Measurements from ENCODE around the gene CFAP210.

DNA sequence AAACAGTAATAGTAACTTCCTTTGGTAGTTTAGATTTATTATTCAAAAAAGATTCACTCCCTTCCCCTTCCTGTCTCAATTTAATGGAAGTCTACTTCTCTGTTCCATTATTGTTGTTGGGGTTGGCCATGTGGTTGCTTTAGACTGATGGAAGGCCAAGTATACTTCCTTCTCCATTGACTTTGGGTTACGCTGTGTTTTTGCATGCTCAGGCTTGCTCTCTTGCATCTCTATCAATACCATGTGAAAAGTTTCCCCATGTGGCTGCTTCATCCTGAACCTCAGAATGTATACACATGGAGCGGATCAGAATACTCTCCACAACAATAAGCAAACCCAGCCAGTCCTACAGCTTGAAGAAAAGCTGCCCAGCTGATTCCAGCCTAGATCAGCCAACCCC is 20.3 kb downstream of the CFAP210 start:
- no peak for TF ChIP-seq NR2C2 (CRISPR knock-in tag; IDR thresholded peaks at IDR 0.05)
- TF ChIP-seq, protein P1, sequence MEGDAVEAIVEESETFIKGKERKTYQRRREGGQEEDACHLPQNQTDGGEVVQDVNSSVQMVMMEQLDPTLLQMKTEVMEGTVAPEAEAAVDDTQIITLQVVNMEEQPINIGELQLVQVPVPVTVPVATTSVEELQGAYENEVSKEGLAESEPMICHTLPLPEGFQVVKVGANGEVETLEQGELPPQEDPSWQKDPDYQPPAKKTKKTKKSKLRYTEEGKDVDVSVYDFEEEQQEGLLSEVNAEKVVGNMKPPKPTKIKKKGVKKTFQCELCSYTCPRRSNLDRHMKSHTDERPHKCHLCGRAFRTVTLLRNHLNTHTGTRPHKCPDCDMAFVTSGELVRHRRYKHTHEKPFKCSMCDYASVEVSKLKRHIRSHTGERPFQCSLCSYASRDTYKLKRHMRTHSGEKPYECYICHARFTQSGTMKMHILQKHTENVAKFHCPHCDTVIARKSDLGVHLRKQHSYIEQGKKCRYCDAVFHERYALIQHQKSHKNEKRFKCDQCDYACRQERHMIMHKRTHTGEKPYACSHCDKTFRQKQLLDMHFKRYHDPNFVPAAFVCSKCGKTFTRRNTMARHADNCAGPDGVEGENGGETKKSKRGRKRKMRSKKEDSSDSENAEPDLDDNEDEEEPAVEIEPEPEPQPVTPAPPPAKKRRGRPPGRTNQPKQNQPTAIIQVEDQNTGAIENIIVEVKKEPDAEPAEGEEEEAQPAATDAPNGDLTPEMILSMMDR (IDR thresholded peaks at IDR 0.05), result no peak
- TF ChIP-seq ESRRA (CRISPR knock-in tag; IDR thresholded peaks at IDR 0.05; ENCODE audit: borderline replicate concordance), result no peak
- TF ChIP-seq ZNF423 (CRISPR knock-in tag; IDR thresholded peaks at IDR 0.05), result no peak
- TF ChIP-seq PRRX2 (CRISPR knock-in tag; IDR thresholded peaks at IDR 0.05), result no peak
- TF ChIP-seq CREM (CRISPR knock-in tag; IDR thresholded peaks at IDR 0.05), result no peak
- TF ChIP-seq ELF4 (CRISPR knock-in tag; IDR thresholded peaks at IDR 0.05; ENCODE audit: low read depth), result no peak
